22Rv1 (cell line): ENCODE results near the gene TTC28.

ENCODE experiments used
- H3K27ac ChIP-seq: fragments of 450-650 bp; 2 replicates; pipeline ENCODE4 v1.5.1; 2017
- CTCF ChIP-seq: fragments of 450-650 bp; IDR thresholded peaks from 2 replicates; pipeline ENCODE4 v1.5.1; 2017; ENCODE audit warnings: mild to moderate bottlenecking
- ZFX ChIP-seq: fragments of 450-650 bp; IDR thresholded peaks from 2 replicates; pipeline ENCODE4 v1.6.1; 2017; ENCODE audit warnings: antibody characterized with exemption, borderline replicate concordance

The TTC28 gene

GRCh38 chr22:28454431-28455064, 225.1 kb downstream of the TTC28 start:
- TF ChIP-seq ZFX (no peak), CTCF (no peak)
- H3K27ac ChIP-seq: no peak overlapping the region

- TF ChIP-seq ZFX: no peak
- no peak for TF ChIP-seq CTCF
- H3K27ac ChIP-seq: no peak overlapping the region
Measured at GRCh38 chr22:28450109-28450508, 229.5 kb downstream of the TTC28 start.

- no peak overlapping the region for H3K27ac ChIP-seq
- TF ChIP-seq CTCF: no peak
- TF ChIP-seq ZFX: no peak
Measured at GRCh38 chr22:28449041-28449440, 230.6 kb downstream of the TTC28 start.

- H3K27ac ChIP-seq: no peak overlapping the region
- TF ChIP-seq CTCF: no peak
- no peak for TF ChIP-seq ZFX
Measured at GRCh38 chr22:28448625-28449024, 231.0 kb downstream of the TTC28 start.

- no peak overlapping the region for H3K27ac ChIP-seq
- TF ChIP-seq CTCF (no peak), ZFX (no peak)
Measured at GRCh38 chr22:28444659-28445058, 235.0 kb downstream of the TTC28 start.

- no peak overlapping the region for H3K27ac ChIP-seq
- TF ChIP-seq ZFX (no peak), CTCF (no peak)
Measured at GRCh38 chr22:28443526-28443876, 236.1 kb downstream of the TTC28 start.

GRCh38 chr22:28442711-28443525, 236.7 kb downstream of the TTC28 start:
- TF ChIP-seq ZFX (no peak), CTCF (no peak)
- no peak overlapping the region for H3K27ac ChIP-seq
